ENCODE data around the gene HAPLN2.

The HAPLN2 gene

GRCh38 chr1:156670359-156670758, 51.1 kb downstream of the HAPLN2 start:
- in situ Hi-C loops (cut with HindIII; ENCODE audit: low sequenced_read_pairs): no loop called here
- TF ChIP-seq CTCF (IDR thresholded peaks at IDR 0.05; ENCODE audit: low read depth, low read length): no peak
- DNase-seq (ENCODE audit: low read depth, low spot score): no peak
- no peak overlapping the region for H3K4me3 ChIP-seq (ENCODE audit: low read depth, low read length)

- TF ChIP-seq CTCF (IDR thresholded peaks at IDR 0.05; ENCODE audit: low read depth, low read length): no peak
Observed at GRCh38 chr1:156670791-156671190, 51.6 kb downstream of the HAPLN2 start.

GRCh38 chr1:156671804-156672203, 52.6 kb downstream of the HAPLN2 start:
- in situ Hi-C loops (cut with HindIII; ENCODE audit: low sequenced_read_pairs): no loop called here

More at GRCh38 chr1:156670791-156671190, 51.6 kb downstream of the HAPLN2 start:
- H3K4me3 ChIP-seq (ENCODE audit: low read depth, low read length): no peak overlapping the region
- DNase-seq (ENCODE audit: low read depth, low spot score): no peak
- in situ Hi-C loops (cut with HindIII; ENCODE audit: low sequenced_read_pairs): no loop called here

GRCh38 chr1:156673387-156674121, 54.3 kb downstream of the HAPLN2 start:
- DNase-seq (ENCODE audit: low read depth, low spot score): no peak
- in situ Hi-C loops (cut with HindIII; ENCODE audit: low sequenced_read_pairs): no loop called here
- H3K4me3 ChIP-seq (ENCODE audit: low read depth, low read length): no peak overlapping the region
- TF ChIP-seq CTCF (IDR thresholded peaks at IDR 0.05; ENCODE audit: low read depth, low read length): no peak

More at GRCh38 chr1:156671804-156672203, 52.6 kb downstream of the HAPLN2 start:
- DNase-seq (ENCODE audit: low read depth, low spot score): no peak
- no peak for TF ChIP-seq CTCF (IDR thresholded peaks at IDR 0.05; ENCODE audit: low read depth, low read length)
- H3K4me3 ChIP-seq (ENCODE audit: low read depth, low read length): no peak overlapping the region

Data from astrocyte of the spinal cord (primary cell).